Adrenal gland (tissue), 12 donors: ENCODE data around the gene NRBP1. TPM values are rescaled to one million over a fixed set of nuclear protein-coding genes. Genes with fewer than 3 reads are reported as not detected.

Experiments used
- polyA plus RNA-seq, 3 donors: library from polyadenylated mRNA; stranded (reverse); fragments of 200-250 nt in 2 of 3; fragments of 350-450 nt in 1 of 3; fragmentation: Illumina TruSeq in 1 of 3; extraction: RNeasy Lipid Tissue Mini Kit (QIAGEN cat#74804) in 1 of 3; gene quantifications; one replicate each; pipeline ENCODE4 v1.2.3, GENCODE V29; 2013 to 2014
- small RNA-seq, 2 donors: library from RNA; depleted of rRNA; stranded (forward); fragments of <200 nt; gene quantifications; one replicate each; pipeline ENCODE3, GENCODE V24; 2016
- total RNA-seq, 9 donors: library from RNA; depleted of rRNA in 4 of 9; stranded (reverse); fragments of >200 nt in 4 of 9; fragments of 120-200 nt in 1 of 9; fragmentation: NEBNext Ultra II Directional in 1 of 9; extraction: Animal tissue kit (Norgen Biotek cat#: 25700) in 1 of 9; gene quantifications; one replicate each; pipeline versions ENCODE4 v1.1.0 to v1.2.4, GENCODE V29; 2013 to 2023
- donor health status: healthy with polysubstance abuse.
- donor health status: Bipolar disorder and iron deficiency.
- donor health status: DM: yes; HTN: yes; CAD: no.
- donor health status: DM: no; HTN: no; CAD: no.
- donor health status: DM: no; HTN: no; CAD: no.
- donor health status: DM: yes; HTN: yes; CAD: no.

The NRBP1 gene
- total and polyA plus RNA-seq, 12 donors: 48.4 to 126 (median 73.8) TPM

Small RNA genes lying within 50 kb of the gene (small RNA-seq; reads per million reads assigned to genes)
- 0 reads per million in 2 donors for gene RNU6-986P

Other genes with a start within 250 kb of the NRBP1 start
- gene ATRAID, start 216.6 kb upstream of the NRBP1 start, total RNA-seq: 100 to 1,000 TPM; 124 to 292 (median 155) TPM
- 100 to 1,000 TPM; 139 to 228 (median 190) TPM for gene ATRAID, start 216.6 kb upstream of the NRBP1 start, polyA plus RNA-seq
- 10 to 100 TPM; 13.5 to 35.0 (median 18.5) TPM for gene SLC5A6, start 216.4 kb upstream of the NRBP1 start, total RNA-seq
- gene SLC5A6, start 216.4 kb upstream of the NRBP1 start, polyA plus RNA-seq: 10 to 100 TPM; 17.8 to 30.1 (median 18.1) TPM
- gene CAD, start 211.3 kb upstream of the NRBP1 start, total RNA-seq: 10 to 100 TPM; 13.1 to 70.5 (median 19.0) TPM
- gene CAD, start 211.3 kb upstream of the NRBP1 start, polyA plus RNA-seq: 10 to 100 TPM in 2 of 3 donors, 1 to 10 TPM in 1; 8.9 to 25.8 (median 13.9) TPM
- gene SLC30A3, start 165.6 kb upstream of the NRBP1 start, total RNA-seq: 1 to 10 TPM in 8 of 9 donors, not detected in 1; 1.4 to 5.6 (median 3.1) TPM
- gene SLC30A3, start 165.6 kb upstream of the NRBP1 start, polyA plus RNA-seq: 1 to 10 TPM in 2 of 3 donors, under 1 TPM in 1; 0.27 to 1.5 (median 1.3) TPM
- 1 to 10 TPM in 3 of 9 donors, under 1 TPM in 3, not detected in 3; 0.14 to 2.0 (median 0.99) TPM for gene DNAJC5G, start 153.2 kb upstream of the NRBP1 start, total RNA-seq
- 1 to 10 TPM in 1 of 3 donors, under 1 TPM in 1, not detected in 1; 0.88 to 2.9 TPM for gene DNAJC5G, start 153.2 kb upstream of the NRBP1 start, polyA plus RNA-seq
- 10 to 100 TPM in 6 of 9 donors, 1 to 10 TPM in 3; 1.2 to 27.7 (median 12.7) TPM for gene TRIM54, start 146.2 kb upstream of the NRBP1 start, total RNA-seq
- 10 to 100 TPM in 2 of 3 donors, 1 to 10 TPM in 1; 2.1 to 47.1 (median 21.1) TPM for gene TRIM54, start 146.2 kb upstream of the NRBP1 start, polyA plus RNA-seq
- 1 to 10 TPM; 2.1 to 7.2 (median 3.9) TPM for gene UCN, start 120.2 kb upstream of the NRBP1 start, total RNA-seq
- 10 to 100 TPM in 2 of 3 donors, under 1 TPM in 1; 0.42 to 14.9 (median 11.3) TPM for gene UCN, start 120.2 kb upstream of the NRBP1 start, polyA plus RNA-seq
- gene MPV17, start 105.5 kb upstream of the NRBP1 start, total RNA-seq: 100 to 1,000 TPM in 8 of 9 donors, 10 to 100 TPM in 1; 96.8 to 207 (median 146) TPM
- 100 to 1,000 TPM; 356 to 568 (median 360) TPM for gene MPV17, start 105.5 kb upstream of the NRBP1 start, polyA plus RNA-seq
- 10 to 100 TPM; 30.6 to 60.4 (median 47.2) TPM for gene GTF3C2, start 71.9 kb upstream of the NRBP1 start, total RNA-seq
- 10 to 100 TPM; 52.3 to 73.9 (median 60.9) TPM for gene GTF3C2, start 71.9 kb upstream of the NRBP1 start, polyA plus RNA-seq
- gene EIF2B4, start 58.3 kb upstream of the NRBP1 start, total RNA-seq: 10 to 100 TPM; 34.2 to 51.5 (median 43.2) TPM
- gene EIF2B4, start 58.3 kb upstream of the NRBP1 start, polyA plus RNA-seq: 100 to 1,000 TPM in 2 of 3 donors, 10 to 100 TPM in 1; 55.3 to 165 (median 131) TPM
- gene SNX17, start 58.0 kb upstream of the NRBP1 start, total RNA-seq: 100 to 1,000 TPM; 119 to 174 (median 130) TPM
- 10 to 100 TPM; 66.8 to 89.0 (median 79.0) TPM for gene SNX17, start 58.0 kb upstream of the NRBP1 start, polyA plus RNA-seq
- 10 to 100 TPM in 7 of 9 donors, 1 to 10 TPM in 2; 3.1 to 29.2 (median 15.6) TPM for gene ZNF513, start 47.9 kb upstream of the NRBP1 start, total RNA-seq
- 10 to 100 TPM in 2 of 3 donors, 1 to 10 TPM in 1; 6.1 to 83.7 (median 72.5) TPM for gene ZNF513, start 47.9 kb upstream of the NRBP1 start, polyA plus RNA-seq
- 10 to 100 TPM; 50.1 to 78.9 (median 60.6) TPM for gene PPM1G, start 19.0 kb upstream of the NRBP1 start, total RNA-seq
- 100 to 1,000 TPM in 1 of 3 donors, 10 to 100 TPM in 2; 51.0 to 107 (median 54.7) TPM for gene PPM1G, start 19.0 kb upstream of the NRBP1 start, polyA plus RNA-seq
- 1 to 10 TPM; 1.2 to 8.2 (median 4.2) TPM for gene KRTCAP3, start 13.8 kb downstream of the NRBP1 start, total RNA-seq
- 1 to 10 TPM; 1.4 to 6.4 (median 5.4) TPM for gene KRTCAP3, start 13.8 kb downstream of the NRBP1 start, polyA plus RNA-seq
- gene IFT172, start 61.1 kb downstream of the NRBP1 start, total RNA-seq: 10 to 100 TPM in 8 of 9 donors, 1 to 10 TPM in 1; 6.3 to 28.1 (median 15.7) TPM
- 100 to 1,000 TPM in 1 of 3 donors, 10 to 100 TPM in 1, 1 to 10 TPM in 1; 9.8 to 113 (median 75.6) TPM for gene IFT172, start 61.1 kb downstream of the NRBP1 start, polyA plus RNA-seq
- gene FNDC4, start 66.6 kb downstream of the NRBP1 start, total RNA-seq: 100 to 1,000 TPM in 6 of 9 donors, 10 to 100 TPM in 3; 35.3 to 321 (median 115) TPM
- 100 to 1,000 TPM in 2 of 3 donors, 10 to 100 TPM in 1; 51.3 to 331 (median 101) TPM for gene FNDC4, start 66.6 kb downstream of the NRBP1 start, polyA plus RNA-seq
- gene GCKR, start 68.2 kb downstream of the NRBP1 start, total RNA-seq: 10 to 100 TPM in 2 of 9 donors, 1 to 10 TPM in 6, under 1 TPM in 1; 0.24 to 24.0 (median 6.3) TPM
- gene GCKR, start 68.2 kb downstream of the NRBP1 start, polyA plus RNA-seq: 10 to 100 TPM in 2 of 3 donors, 1 to 10 TPM in 1; 9.4 to 29.4 (median 17.3) TPM
- gene ZNF512, start 154.4 kb downstream of the NRBP1 start, total RNA-seq: 10 to 100 TPM; 16.8 to 82.5 (median 31.0) TPM
- gene ZNF512, start 154.4 kb downstream of the NRBP1 start, polyA plus RNA-seq: 10 to 100 TPM; 12.8 to 31.0 (median 13.0) TPM
- 10 to 100 TPM in 1 of 9 donors, 1 to 10 TPM in 8; 1.6 to 46.9 (median 3.7) TPM for gene CCDC121, start 200.4 kb downstream of the NRBP1 start, total RNA-seq
- gene CCDC121, start 200.4 kb downstream of the NRBP1 start, polyA plus RNA-seq: 1 to 10 TPM in 2 of 3 donors, under 1 TPM in 1; 0.51 to 6.4 (median 1.4) TPM
- 10 to 100 TPM; 21.6 to 41.3 (median 24.9) TPM for gene GPN1, start 200.4 kb downstream of the NRBP1 start, total RNA-seq
- gene GPN1, start 200.4 kb downstream of the NRBP1 start, polyA plus RNA-seq: 10 to 100 TPM; 10.6 to 44.6 (median 12.8) TPM
- 10 to 100 TPM; 16.6 to 48.4 (median 32.0) TPM for gene SUPT7L, start 235.0 kb downstream of the NRBP1 start, total RNA-seq
- gene SUPT7L, start 235.0 kb downstream of the NRBP1 start, polyA plus RNA-seq: 10 to 100 TPM; 36.8 to 51.4 (median 50.0) TPM
- 10 to 100 TPM; 14.4 to 36.9 (median 22.4) TPM for gene SLC4A1AP, start 235.3 kb downstream of the NRBP1 start, total RNA-seq
- gene SLC4A1AP, start 235.3 kb downstream of the NRBP1 start, polyA plus RNA-seq: 10 to 100 TPM; 13.0 to 41.1 (median 15.0) TPM